Effector memory CD8-positive, alpha-beta T cell (primary cell): Measurements from ENCODE around the gene MIEN1.

ENCODE experiments used
- ATAC-seq: fragments of 150-1000 bp; cut with Tn5 transposase; replicated peaks from 2 replicates; pipeline ENCODE4 v1.10.0; 2021; ENCODE audit warnings: mild to moderate bottlenecking, moderate library complexity
- DNase-seq, 3 experiments: peaks; one replicate each; pipeline ENCODE4 v3.0.0; 2021
- H3K27ac Mint-ChIP-seq, 2 donors: one replicate each; pipeline ENCODE4 v1.8.0; 2022; ENCODE audit warnings: mild to moderate bottlenecking in 2 of 2, mixed read lengths in 2 of 2, moderate library complexity in 2 of 2
- H3K27me3 Mint-ChIP-seq, 2 donors: one replicate each; pipeline ENCODE4 v1.8.0; 2022; ENCODE audit warnings: mixed read lengths in 2 of 2
- H3K36me3 Mint-ChIP-seq: one replicate; pipeline ENCODE4 v1.8.0; 2022; ENCODE audit warnings: mild to moderate bottlenecking, moderate library complexity, mixed read lengths; ENCODE audit not compliant: insufficient read depth
- H3K4me1 Mint-ChIP-seq, 2 donors: one replicate each; pipeline ENCODE4 v1.8.0; 2022; ENCODE audit warnings: low read depth in 2 of 2, mixed read lengths in 2 of 2
- H3K4me3 Mint-ChIP-seq, 2 donors: one replicate each; pipeline ENCODE4 v1.8.0; 2022; ENCODE audit warnings: mild to moderate bottlenecking in 2 of 2, mixed read lengths in 2 of 2, moderate library complexity in 2 of 2
- H3K9me3 Mint-ChIP-seq, 2 donors: one replicate each; pipeline ENCODE4 v1.8.0; 2022; ENCODE audit warnings: mixed read lengths in 2 of 2

Gene MIEN1

DNA sequence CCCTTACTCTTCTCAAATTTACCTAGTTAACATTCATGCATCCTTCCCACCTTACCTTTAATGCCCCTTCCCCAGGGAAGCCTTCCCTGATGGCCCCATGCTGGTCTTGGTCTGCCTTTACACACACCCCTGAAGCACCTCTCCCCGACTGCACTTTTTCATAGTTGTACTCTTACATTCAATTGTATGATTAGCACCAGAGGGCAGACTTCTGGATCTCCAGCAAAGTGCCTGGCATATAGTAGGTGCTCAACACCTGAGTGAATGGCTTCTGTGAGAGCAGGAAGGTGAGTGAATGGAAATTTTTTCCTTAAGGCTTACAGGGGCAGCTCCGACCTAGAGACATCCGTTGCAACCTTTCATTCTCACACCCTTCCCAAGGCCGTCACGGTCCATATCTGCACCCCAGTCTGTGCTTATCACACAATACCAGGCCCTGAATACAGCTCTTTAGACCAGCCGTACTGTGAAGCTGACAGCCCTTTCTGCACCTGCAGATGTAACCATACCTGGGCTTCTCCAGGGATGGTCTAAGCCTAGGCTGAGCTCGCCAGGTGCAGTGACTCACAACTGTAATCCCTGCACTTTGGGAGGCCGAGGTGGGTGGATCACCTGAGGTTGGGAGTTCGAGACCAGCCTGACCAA is 46.9 kb downstream of the MIEN1 start:
- DNase-seq (no peak), ATAC-seq (no peak)
- H3K36me3 Mint-ChIP-seq: peaks cover 13% of the 10 kb centered on the region
- peaks cover 0 to 5% of the 10 kb centered on the region in 2 donors for H3K9me3 Mint-ChIP-seq
- H3K27me3 Mint-ChIP-seq: no peaks in the 10 kb centered on the region
- H3K4me1 Mint-ChIP-seq: peaks cover 43 to 46% of the 10 kb centered on the region in 2 donors
- no peak overlapping the region for H3K4me3 Mint-ChIP-seq
- H3K27ac Mint-ChIP-seq: no peak overlapping the region

DNA sequence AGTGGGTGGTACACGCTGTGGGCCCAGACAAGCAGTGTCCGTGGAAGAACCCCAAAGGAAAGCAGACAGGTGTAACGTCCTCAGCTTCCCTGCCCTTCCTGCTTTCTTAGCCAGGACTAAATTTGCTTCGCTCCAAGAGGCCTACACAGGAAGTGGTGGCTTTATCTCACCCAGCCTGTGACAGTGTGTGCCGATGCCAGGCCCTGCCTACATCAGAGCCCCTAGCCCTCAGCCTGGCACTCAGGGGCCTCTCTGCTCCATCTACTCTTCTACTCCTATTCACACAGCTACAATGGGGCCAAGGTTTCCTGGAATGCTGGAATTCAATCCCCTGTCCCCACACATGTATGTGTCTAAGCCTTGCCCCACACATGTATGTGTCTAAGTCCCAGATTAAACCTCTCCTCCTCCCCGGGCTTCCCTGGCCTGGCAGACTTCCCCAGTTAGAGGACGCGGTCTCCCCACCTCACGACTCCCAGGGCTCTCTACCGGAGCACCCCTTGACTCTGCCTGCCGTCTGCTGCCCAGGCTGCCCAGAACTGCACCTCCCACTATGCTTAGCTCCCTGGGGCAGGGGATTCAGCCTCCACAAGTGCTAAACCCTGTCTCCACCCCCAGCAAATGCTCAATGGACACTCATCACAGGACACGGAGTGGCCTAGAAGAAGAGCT is 50.7 kb downstream of the MIEN1 start:
- no peaks in the 10 kb centered on the region for H3K9me3 Mint-ChIP-seq
- DNase-seq (peak; percentile 25 to 41 (median 38)), ATAC-seq (peak; percentile 74)
- peak overlapping the region; percentile 95 to 98 for H3K27ac Mint-ChIP-seq
- H3K36me3 Mint-ChIP-seq: peaks cover 8% of the 10 kb centered on the region
- no peaks in the 10 kb centered on the region for H3K27me3 Mint-ChIP-seq
- H3K4me3 Mint-ChIP-seq: peak overlapping the region; percentile 58 to 69
- peaks cover 57 to 59% of the 10 kb centered on the region in 2 donors for H3K4me1 Mint-ChIP-seq
